Esophagus squamous epithelium (tissue), 5 donors: ENCODE measurements around the gene RNF157. TPM values are rescaled to one million over a fixed set of nuclear protein-coding genes. Genes with fewer than 3 reads are reported as not detected.

ENCODE experiments used
- DNase-seq: peaks from one replicate; lab custom pipeline; 2025; lab: John Stamatoyannopoulos, UW
- H3K27ac ChIP-seq, 4 donors: fragments of 200-600 bp; sonication (generic); one replicate each; pipeline ENCODE4 v1.5.1; 2016 to 2019; ENCODE audit warnings: mild to moderate bottlenecking in 1 of 4
- H3K27me3 ChIP-seq, 4 donors: fragments of 200-600 bp; sonication (generic); 1 replicate in 3 of 4; 2 replicates in 1 of 4; pipeline versions ENCODE4 v1.5.1 to v1.6.0; 2017 to 2021; ENCODE audit warnings: antibody characterized with exemption in 1 of 4
- H3K36me3 ChIP-seq, 3 donors: fragments of 200-600 bp; sonication (generic); one replicate each; pipeline ENCODE4 v1.5.1; 2016 to 2019
- H3K4me1 ChIP-seq, 3 donors: fragments of 200-600 bp; sonication (generic); one replicate each; pipeline ENCODE4 v1.5.1; 2017 to 2019
- H3K4me3 ChIP-seq, 4 donors: fragments of 200-600 bp; sonication (generic); 1 replicate in 3 of 4; 2 replicates in 1 of 4; pipeline ENCODE4 v1.5.1; 2016 to 2019; ENCODE audit warnings: mild to moderate bottlenecking in 2 of 4, moderate library complexity in 1 of 4
- H3K9me3 ChIP-seq, 3 donors: fragments of 200-600 bp; sonication (generic); one replicate each; pipeline ENCODE4 v1.5.1; 2016 to 2019
- CTCF ChIP-seq, 6 experiments: fragments of 450-650 bp in 4 of 6; fragments of 200-600 bp in 2 of 6; sonication (generic) in 2 of 6; IDR thresholded peaks; one replicate each; pipeline ENCODE4 v1.5.1; 2016 to 2019; ENCODE audit warnings: antibody characterized with exemption in 6 of 6, mild to moderate bottlenecking in 4 of 6, moderate library complexity in 4 of 6
- POLR2A ChIP-seq, 4 donors: fragments of 450-650 bp; IDR thresholded peaks; one replicate each; pipeline ENCODE4 v1.6.1; 2017; ENCODE audit warnings: antibody characterized with exemption in 4 of 4, mild to moderate bottlenecking in 4 of 4, moderate library complexity in 3 of 4
- WGBS, 2 donors: methylation state at CpG; one replicate each; pipeline ENCODE4 v1.1.5; 2018; 5-methylcytosine and 5-hydroxymethylcytosine counted together
- intact Hi-C: fragments of 100-400 bp; cut with DNase I; formaldehyde crosslinking; loops from one replicate; pipeline ENCODE4 v1.15.0; 2022
- total RNA-seq, 4 donors: library from RNA; depleted of rRNA; stranded (reverse); fragments of >200 nt; gene quantifications; one replicate each; pipeline ENCODE4 v1.1.0, GENCODE V29; 2016
- donor health status: DM: yes; HTN: yes; CAD: no.

RNF157 gene
- total RNA-seq, 4 donors from 2014 or later: 0.11 to 3.4 (median 0.26) TPM

DNA sequence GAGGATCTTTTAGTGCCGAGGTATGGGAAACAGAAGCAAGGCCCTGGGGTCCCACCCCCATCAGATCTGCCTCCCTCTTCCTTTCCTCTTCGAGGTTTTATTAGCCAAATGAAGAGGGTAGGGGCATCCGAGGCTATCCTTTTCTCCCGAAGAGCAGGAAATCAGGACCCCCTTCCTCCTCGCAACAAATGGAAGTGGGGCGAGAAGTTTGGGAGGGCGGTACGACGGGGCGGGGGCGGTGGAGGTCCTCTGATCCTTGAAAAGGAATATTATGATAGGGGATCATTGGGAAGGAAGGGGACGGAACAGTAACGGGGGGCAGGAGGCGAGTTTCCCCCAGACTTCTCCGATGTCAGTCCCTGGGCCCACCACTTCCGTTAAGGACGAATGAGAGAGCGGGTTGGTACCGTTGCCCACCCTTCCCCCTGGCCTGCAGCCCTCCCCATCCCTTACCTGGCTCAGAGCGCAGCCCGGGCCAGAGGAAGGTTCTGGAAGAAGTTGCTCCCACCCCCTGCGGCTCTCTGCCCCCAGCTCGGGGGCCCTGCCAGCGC, 99.6 kb downstream of the RNF157 start:
- intact Hi-C loops: no loop called here
- Histone ChIP-seq H3K9me3 (no peaks in the 10 kb centered on the region), H3K36me3 (no peaks in the 10 kb centered on the region), H3K4me1 (peaks cover 18 to 67% (median 23%) of the 10 kb centered on the region in 3 donors), H3K4me3 (peak overlapping the region in 3 of 4 donors; percentile 44 to 71 (median 51)), H3K27ac (no peak overlapping the region), H3K27me3 (peaks cover 8 to 62% (median 13%) of the 10 kb centered on the region in 4 donors)
- TF ChIP-seq CTCF (IDR thresholded peaks at IDR 0.05): no peak
- no peak for TF ChIP-seq POLR2A (IDR thresholded peaks at IDR 0.05)
- whole genome bisulfite sequencing, 2 donors: 3 to 5% methylated on average over 11 to 12 of the region's 24 CpGs
- DNase-seq: no peak

DNA sequence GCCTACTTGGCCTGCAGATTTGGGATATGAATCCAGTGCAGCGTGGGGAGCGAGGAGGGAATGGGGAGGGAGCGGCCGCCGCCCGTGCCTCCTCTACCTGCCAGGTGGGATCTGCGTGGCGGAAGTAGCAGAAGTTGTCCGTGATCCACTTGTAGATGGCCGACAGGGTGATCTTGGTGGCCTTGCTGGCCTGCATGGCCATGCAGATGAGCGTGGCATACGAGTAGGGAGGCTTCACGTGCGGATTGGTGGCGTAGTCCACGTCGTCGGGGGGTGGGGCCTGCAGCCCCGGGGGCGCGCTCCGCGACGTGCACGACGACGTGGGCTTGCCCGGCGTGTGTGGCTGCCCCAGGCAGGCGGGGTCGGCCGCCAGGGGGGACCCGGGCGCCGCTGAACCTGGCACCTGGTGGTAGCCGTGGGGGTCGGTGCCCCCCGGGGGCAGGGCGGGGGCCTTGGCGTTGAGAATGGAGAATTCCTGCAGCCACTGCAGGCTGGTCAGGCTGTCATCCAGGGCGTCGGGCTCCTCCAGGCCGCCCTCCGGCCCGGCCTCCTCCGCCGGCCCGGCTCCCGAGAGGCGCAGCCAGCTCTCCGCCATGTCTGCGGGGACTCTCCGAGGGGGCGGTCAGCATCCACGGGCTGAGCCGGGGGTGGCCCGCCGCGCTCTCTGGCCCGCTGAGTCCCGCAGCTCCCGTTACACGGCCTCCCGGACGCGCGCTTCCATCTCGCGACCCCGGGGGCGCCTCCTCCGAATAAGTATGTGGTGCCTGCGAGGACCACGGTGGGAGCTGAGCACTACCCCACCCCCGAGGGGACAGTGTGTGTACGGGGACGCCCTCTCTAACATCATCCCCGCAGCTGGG, 100.3 kb downstream of the RNF157 start:
- Histone ChIP-seq H3K36me3 (no peaks in the 10 kb centered on the region), H3K4me3 (peak overlapping the region in 3 of 4 donors; percentile 4 to 51 (median 48)), H3K27me3 (peaks cover 8 to 69% (median 13%) of the 10 kb centered on the region in 4 donors), H3K27ac (no peak overlapping the region), H3K9me3 (no peaks in the 10 kb centered on the region), H3K4me1 (peaks cover 13 to 67% (median 19%) of the 10 kb centered on the region in 3 donors)
- no peak for DNase-seq
- TF ChIP-seq POLR2A (IDR thresholded peaks at IDR 0.05) (no peak), CTCF (IDR thresholded peaks at IDR 0.05) (no peak)
- 30 to 80% methylated on average over 3 to 15 of the region's 78 CpGs for WGBS, 2 donors
- intact Hi-C loops: no loop called here

- Histone ChIP-seq H3K27me3 (peaks cover 8 to 78% (median 13%) of the 10 kb centered on the region in 4 donors), H3K9me3 (no peaks in the 10 kb centered on the region), H3K36me3 (no peaks in the 10 kb centered on the region), H3K4me3 (no peak overlapping the region), H3K27ac (no peak overlapping the region), H3K4me1 (peaks cover 13 to 65% (median 17%) of the 10 kb centered on the region in 3 donors)
- no peak for DNase-seq
- TF ChIP-seq POLR2A (IDR thresholded peaks at IDR 0.05) (no peak), CTCF (IDR thresholded peaks at IDR 0.05) (no peak)
- WGBS, 2 donors: 67 to 68% methylated on average over 9 to 11 of the region's 15 CpGs
- intact Hi-C loops: no loop called here
These were observed 101.2 kb downstream of the RNF157 start for GRCh38 chr17:76138896-76139752.

- WGBS, 2 donors: 0 to 38% methylated on average over 1 to 6 of the region's 23 CpGs
- Histone ChIP-seq H3K36me3 (no peaks in the 10 kb centered on the region), H3K4me3 (no peak overlapping the region), H3K27ac (no peak overlapping the region), H3K4me1 (peaks cover 17 to 66% (median 17%) of the 10 kb centered on the region in 3 donors), H3K9me3 (no peaks in the 10 kb centered on the region), H3K27me3 (peaks cover 8 to 85% (median 13%) of the 10 kb centered on the region in 4 donors)
- DNase-seq: no peak
- TF ChIP-seq CTCF (IDR thresholded peaks at IDR 0.05) (no peak), POLR2A (IDR thresholded peaks at IDR 0.05) (no peak)
- intact Hi-C loops: no loop called here
These were observed 101.9 kb downstream of the RNF157 start for GRCh38 chr17:76138234-76138895.
